ENCODE results near the gene EHD1.

DNA sequence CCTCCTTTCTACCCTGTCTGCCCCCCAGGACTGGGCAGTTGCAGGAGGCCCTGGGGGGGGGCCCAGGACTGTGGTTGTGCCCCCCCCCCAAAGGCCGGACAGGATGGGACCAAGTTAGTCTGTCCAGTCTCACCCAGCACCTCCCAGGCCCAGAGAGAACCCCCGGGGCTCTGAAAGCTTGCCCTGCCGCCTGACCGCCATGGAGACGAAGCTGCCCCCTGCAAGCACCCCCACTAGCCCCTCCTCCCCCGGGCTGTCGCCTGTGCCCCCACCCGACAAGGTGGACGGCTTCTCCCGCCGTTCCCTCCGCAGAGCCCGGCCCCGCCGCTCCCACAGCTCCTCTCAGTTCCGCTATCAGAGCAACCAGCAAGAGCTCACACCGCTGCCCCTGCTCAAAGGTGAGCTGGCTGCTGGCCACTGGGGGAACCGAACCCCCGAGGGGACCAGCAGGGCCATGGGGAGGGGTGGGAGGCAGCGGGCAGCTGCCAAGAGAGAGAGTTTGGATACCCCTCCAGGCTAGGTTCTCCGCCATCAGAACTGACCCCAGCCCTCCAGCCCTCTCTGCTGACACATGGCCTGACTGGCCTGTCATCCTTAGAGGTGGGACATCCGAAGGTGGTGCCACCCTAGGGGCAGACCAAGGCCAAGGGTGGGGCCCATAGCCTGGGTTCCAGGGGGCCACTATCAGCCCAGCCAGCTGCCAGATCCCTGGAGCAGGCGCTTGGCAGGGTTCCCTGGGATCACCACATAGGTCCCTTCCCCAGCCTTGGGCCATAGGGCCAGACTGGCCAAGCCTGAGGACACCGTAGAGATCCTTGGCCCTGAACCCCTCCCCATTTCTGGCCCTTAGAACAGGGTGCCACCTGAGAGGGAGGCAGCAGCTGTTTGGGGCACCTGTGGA lies 47.4 kb upstream of the EHD1 start:
- TF ChIP-seq EZH2 (IDR thresholded peaks at IDR 0.05), result no peak
- TF ChIP-seq, protein P1, sequence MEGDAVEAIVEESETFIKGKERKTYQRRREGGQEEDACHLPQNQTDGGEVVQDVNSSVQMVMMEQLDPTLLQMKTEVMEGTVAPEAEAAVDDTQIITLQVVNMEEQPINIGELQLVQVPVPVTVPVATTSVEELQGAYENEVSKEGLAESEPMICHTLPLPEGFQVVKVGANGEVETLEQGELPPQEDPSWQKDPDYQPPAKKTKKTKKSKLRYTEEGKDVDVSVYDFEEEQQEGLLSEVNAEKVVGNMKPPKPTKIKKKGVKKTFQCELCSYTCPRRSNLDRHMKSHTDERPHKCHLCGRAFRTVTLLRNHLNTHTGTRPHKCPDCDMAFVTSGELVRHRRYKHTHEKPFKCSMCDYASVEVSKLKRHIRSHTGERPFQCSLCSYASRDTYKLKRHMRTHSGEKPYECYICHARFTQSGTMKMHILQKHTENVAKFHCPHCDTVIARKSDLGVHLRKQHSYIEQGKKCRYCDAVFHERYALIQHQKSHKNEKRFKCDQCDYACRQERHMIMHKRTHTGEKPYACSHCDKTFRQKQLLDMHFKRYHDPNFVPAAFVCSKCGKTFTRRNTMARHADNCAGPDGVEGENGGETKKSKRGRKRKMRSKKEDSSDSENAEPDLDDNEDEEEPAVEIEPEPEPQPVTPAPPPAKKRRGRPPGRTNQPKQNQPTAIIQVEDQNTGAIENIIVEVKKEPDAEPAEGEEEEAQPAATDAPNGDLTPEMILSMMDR (IDR thresholded peaks at IDR 0.05), result no peak
- no peak for TF ChIP-seq EZH2phosphoT487 (IDR thresholded peaks at IDR 0.05)

Measured in neural progenitor cell (in vitro differentiated cells).